SK-N-SH treated with all-trans-retinoic acid at 6 μM for 48 hours (cell line): Measurements from ENCODE around the gene DNAH14.

ENCODE experiments used
- TOX ChIP-seq: fragments of 250-450 bp; sonication (Bioruptor Pico); IDR thresholded peaks from 2 replicates; pipeline ENCODE4 v1.8.0; 2021; ENCODE audit warnings: mild to moderate bottlenecking, moderate library complexity, borderline replicate concordance
- TSHZ2 ChIP-seq: fragments of 250-450 bp; sonication (Bioruptor Pico); IDR thresholded peaks from 2 replicates; pipeline ENCODE4 v1.5.0; 2020; ENCODE audit warnings: mild to moderate bottlenecking, moderate library complexity
- ZFP3 ChIP-seq: fragments of 250-450 bp; sonication (Bioruptor Pico); IDR thresholded peaks from 2 replicates; pipeline ENCODE4 v1.5.0; 2020; ENCODE audit warnings: mild to moderate bottlenecking, moderate library complexity
- ZNF565 ChIP-seq: fragments of 450-650 bp; formaldehyde crosslinking; conservative IDR thresholded peaks from 2 replicates; pipeline ENCODE4 v1.5.0; 2020; ENCODE audit warnings: low read depth, mild to moderate bottlenecking, moderate library complexity

- no peak for TF ChIP-seq TOX (CRISPR knock-in tag)
- TF ChIP-seq TSHZ2 (CRISPR knock-in tag), result no peak
- TF ChIP-seq ZNF565 (CRISPR knock-in tag), result no peak
- TF ChIP-seq ZFP3 (CRISPR knock-in tag), result no peak
Measured at GRCh38 chr1:224922404-224923164, 6.9 kb upstream of the DNAH14 start.
